ENCODE results near the gene NXT1.
"Not testable (repeated sequence)": the region's sequence is repeated elsewhere in the genome, so short reads cannot be mapped to it uniquely, and the experiment has no call there.

NXT1 gene

GRCh38 chr20:23350196-23350903 is at the start of gene NXT1:
Gene NXT1, plus strand, starts transcription at chr20:23350791. Its CDS starts 3,251 bp downstream, at chr20:23354042.
- peak; percentile 99 for DNase-seq (ENCODE audit: low read depth)

- no peak for DNase-seq (ENCODE audit: low read depth)
Measured at GRCh38 chr20:23301436-23302050, 49.0 kb upstream of the NXT1 start.

- no peak for DNase-seq (ENCODE audit: low read depth)
Measured at GRCh38 chr20:23302386-23302785, 48.2 kb upstream of the NXT1 start.

GRCh38 chr20:23302801-23303200 is 47.8 kb upstream of the NXT1 start:
- DNase-seq (ENCODE audit: low read depth), result no peak

- no peak for DNase-seq (ENCODE audit: low read depth)
Measured at GRCh38 chr20:23303325-23304102, 47.1 kb upstream of the NXT1 start.

GRCh38 chr20:23304616-23305015 is 46.0 kb upstream of the NXT1 start:
- no peak for DNase-seq (ENCODE audit: low read depth)

- peak; percentile 83 for DNase-seq (ENCODE audit: low read depth)
Measured at GRCh38 chr20:23305098-23305497, 45.5 kb upstream of the NXT1 start.

- DNase-seq (ENCODE audit: low read depth), result not testable (repeated sequence)
Measured at GRCh38 chr20:23307393-23307792, 43.2 kb upstream of the NXT1 start.

- DNase-seq (ENCODE audit: low read depth), result no peak
Measured at GRCh38 chr20:23308024-23308423, 42.6 kb upstream of the NXT1 start.

GRCh38 chr20:23308908-23309307 is 41.7 kb upstream of the NXT1 start:
- no peak for DNase-seq (ENCODE audit: low read depth)

- DNase-seq (ENCODE audit: low read depth), result no peak
Measured at GRCh38 chr20:23309781-23310180, 40.8 kb upstream of the NXT1 start.

GRCh38 chr20:23311947-23312506 is 38.6 kb upstream of the NXT1 start:
- no peak for DNase-seq (ENCODE audit: low read depth)

- DNase-seq (ENCODE audit: low read depth), result no peak
Measured at GRCh38 chr20:23313271-23313670, 37.3 kb upstream of the NXT1 start.

- DNase-seq (ENCODE audit: low read depth), result no peak
Measured at GRCh38 chr20:23314699-23315098, 35.9 kb upstream of the NXT1 start.

- no peak for DNase-seq (ENCODE audit: low read depth)
Measured at GRCh38 chr20:23315099-23315498, 35.5 kb upstream of the NXT1 start.

- no peak for DNase-seq (ENCODE audit: low read depth)
Measured at GRCh38 chr20:23316626-23317025, 34.0 kb upstream of the NXT1 start.

GRCh38 chr20:23317081-23317480 is 33.5 kb upstream of the NXT1 start:
- DNase-seq (ENCODE audit: low read depth), result no peak

- no peak for DNase-seq (ENCODE audit: low read depth)
Measured at GRCh38 chr20:23318347-23318746, 32.2 kb upstream of the NXT1 start.

GRCh38 chr20:23320317-23320716 is 30.3 kb upstream of the NXT1 start:
- peak; percentile 51 for DNase-seq (ENCODE audit: low read depth)

GRCh38 chr20:23325107-23325506 is 25.5 kb upstream of the NXT1 start:
- DNase-seq (ENCODE audit: low read depth), result no peak

- DNase-seq (ENCODE audit: low read depth), result no peak
Measured at GRCh38 chr20:23326774-23327173, 23.8 kb upstream of the NXT1 start.

- DNase-seq (ENCODE audit: low read depth), result no peak
Measured at GRCh38 chr20:23327617-23328333, 22.8 kb upstream of the NXT1 start.

Data from amniotic epithelial cell (primary cell).